ENCODE data around the gene CPS1.

CPS1 gene

GRCh38 chr2:210676067-210676466 is 119.7 kb downstream of the CPS1 start:
- Histone ChIP-seq H3K9ac (ENCODE audit: low read length) (no peak overlapping the region), H3K4me3 (ENCODE audit: low read depth, low read length) (no peak overlapping the region), H3K23ac (ENCODE audit: low read length) (no peak overlapping the region), H3K4ac (ENCODE audit: low read depth, low read length) (no peak overlapping the region), H3K79me1 (ENCODE audit: low read length) (no peaks in the 10 kb centered on the region), H3K27ac (ENCODE audit: low read depth, low read length) (no peak overlapping the region), H2BK12ac (ENCODE audit: low read length) (no peak overlapping the region), H4K8ac (ENCODE audit: low read depth, low read length) (no peak overlapping the region), H3K79me2 (ENCODE audit: control insufficient read depth, insufficient read depth, low read length, poor library complexity) (no peaks in the 10 kb centered on the region), H2BK5ac (ENCODE audit: low read depth, low read length, poor library complexity) (no peak overlapping the region), H3K4me2 (ENCODE audit: low read length) (no peak overlapping the region), H3K36me3 (ENCODE audit: control insufficient read depth in 1 of 2, insufficient read depth in 2 of 2, low read length in 2 of 2) (no peaks in the 10 kb centered on the region), H3K4me1 (ENCODE audit: control insufficient read depth in 1 of 2, insufficient read depth in 2 of 2, low read length in 2 of 2) (no peaks in the 10 kb centered on the region), H4K12ac (ENCODE audit: low read depth, low read length) (no peak overlapping the region), H2AK5ac (ENCODE audit: low read length) (no peak overlapping the region), H4K91ac (ENCODE audit: low read depth, low read length) (no peak overlapping the region), H2BK120ac (ENCODE audit: insufficient read depth, low read length, poor library complexity) (no peak overlapping the region), H3K27me3 (ENCODE audit: insufficient read depth, low read length) (no peaks in the 10 kb centered on the region), H3K14ac (ENCODE audit: low read length) (no peak overlapping the region), H3K18ac (ENCODE audit: low read length) (no peak overlapping the region), H2AFZ (ENCODE audit: insufficient read depth, low read length, poor library complexity) (no peak overlapping the region), H3K9me3 (ENCODE audit: insufficient read depth, low read depth, low read length) (no peaks in the 10 kb centered on the region)
- no peak for DNase-seq
- no CpG with 5 or more reads among the region's 3 CpGs for WGBS (ENCODE audit: extremely low coverage, insufficient coverage, insufficient read length)

DNA sequence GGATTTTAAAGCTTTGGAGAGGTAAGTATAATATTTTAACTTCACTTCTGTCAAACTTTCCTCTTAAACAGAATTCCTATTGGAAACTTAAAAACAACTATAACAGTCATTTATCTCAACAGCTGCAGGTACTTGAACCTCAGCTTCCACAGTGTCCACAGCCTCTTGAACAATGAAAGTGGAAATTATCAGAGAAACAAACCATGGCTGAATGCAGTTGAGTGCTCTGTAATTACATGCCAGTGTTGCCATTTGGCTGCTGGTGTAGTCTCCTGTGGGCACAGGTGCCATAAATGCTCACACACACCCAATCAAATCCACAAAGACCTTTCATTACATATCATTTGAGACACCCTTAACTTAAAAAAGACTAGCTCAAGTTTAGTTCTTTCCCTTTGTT is 125.1 kb downstream of the CPS1 start:
- no peak overlapping the region for H2AFZ ChIP-seq (ENCODE audit: insufficient read depth, low read length, poor library complexity)
- H3K4me3 ChIP-seq (ENCODE audit: low read depth, low read length): no peak overlapping the region
- no peak overlapping the region for H4K12ac ChIP-seq (ENCODE audit: low read depth, low read length)
- H3K9ac ChIP-seq (ENCODE audit: low read length): no peak overlapping the region
- no peak overlapping the region for H3K4me2 ChIP-seq (ENCODE audit: low read length)
- H3K23ac ChIP-seq (ENCODE audit: low read length): peak overlapping the region; percentile 22
- DNase-seq: no peak
- H3K27ac ChIP-seq (ENCODE audit: low read depth, low read length): no peak overlapping the region
- H2BK12ac ChIP-seq (ENCODE audit: low read length): no peak overlapping the region
- no peaks in the 10 kb centered on the region for H3K27me3 ChIP-seq (ENCODE audit: insufficient read depth, low read length)
- H3K36me3 ChIP-seq (ENCODE audit: control insufficient read depth in 1 of 2, insufficient read depth in 2 of 2, low read length in 2 of 2): no peaks in the 10 kb centered on the region
- H4K8ac ChIP-seq (ENCODE audit: low read depth, low read length): no peak overlapping the region
- H2BK120ac ChIP-seq (ENCODE audit: insufficient read depth, low read length, poor library complexity): no peak overlapping the region
- H3K4ac ChIP-seq (ENCODE audit: low read depth, low read length): no peak overlapping the region
- no peaks in the 10 kb centered on the region for H3K79me2 ChIP-seq (ENCODE audit: control insufficient read depth, insufficient read depth, low read length, poor library complexity)
- H3K9me3 ChIP-seq (ENCODE audit: insufficient read depth, low read depth, low read length): no peaks in the 10 kb centered on the region
- H4K91ac ChIP-seq (ENCODE audit: low read depth, low read length): no peak overlapping the region
- no peak overlapping the region for H2BK5ac ChIP-seq (ENCODE audit: low read depth, low read length, poor library complexity)
- no peak overlapping the region for H2AK5ac ChIP-seq (ENCODE audit: low read length)
- no peaks in the 10 kb centered on the region for H3K4me1 ChIP-seq (ENCODE audit: control insufficient read depth in 1 of 2, insufficient read depth in 2 of 2, low read length in 2 of 2)
- H3K14ac ChIP-seq (ENCODE audit: low read length): no peak overlapping the region
- H3K18ac ChIP-seq (ENCODE audit: low read length): no peak overlapping the region
- no peaks in the 10 kb centered on the region for H3K79me1 ChIP-seq (ENCODE audit: low read length)

DNA sequence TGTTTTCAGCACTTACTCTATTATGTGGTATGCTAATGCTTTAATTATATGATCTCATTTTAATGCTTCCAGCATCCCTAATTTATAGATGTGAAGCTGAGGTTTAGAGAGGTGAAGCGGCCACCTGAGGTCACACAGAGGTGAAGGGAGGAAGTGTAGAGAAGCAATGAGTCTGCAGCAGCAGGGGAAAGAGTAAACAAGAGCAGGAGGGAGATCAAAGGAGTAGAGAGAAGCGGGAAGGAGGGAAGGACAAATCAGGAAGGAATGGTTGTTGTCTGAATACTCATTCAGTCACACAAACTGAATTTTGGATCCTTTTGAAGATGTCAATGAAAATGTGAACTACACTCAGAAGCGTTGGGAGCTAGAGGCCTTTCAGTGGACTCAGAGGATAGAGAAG is 130.0 kb downstream of the CPS1 start:
- DNase-seq: no peak
- Histone ChIP-seq H3K14ac (ENCODE audit: low read length) (no peak overlapping the region), H3K36me3 (ENCODE audit: control insufficient read depth in 1 of 2, insufficient read depth in 2 of 2, low read length in 2 of 2) (no peaks in the 10 kb centered on the region), H4K91ac (ENCODE audit: low read depth, low read length) (no peak overlapping the region), H3K79me2 (ENCODE audit: control insufficient read depth, insufficient read depth, low read length, poor library complexity) (no peaks in the 10 kb centered on the region), H2AFZ (ENCODE audit: insufficient read depth, low read length, poor library complexity) (no peak overlapping the region), H3K4me1 (ENCODE audit: control insufficient read depth in 1 of 2, insufficient read depth in 2 of 2, low read length in 2 of 2) (no peaks in the 10 kb centered on the region), H3K4ac (ENCODE audit: low read depth, low read length) (no peak overlapping the region), H4K8ac (ENCODE audit: low read depth, low read length) (no peak overlapping the region), H3K4me3 (ENCODE audit: low read depth, low read length) (no peak overlapping the region), H3K9me3 (ENCODE audit: insufficient read depth, low read depth, low read length) (no peaks in the 10 kb centered on the region), H3K18ac (ENCODE audit: low read length) (no peak overlapping the region), H2BK12ac (ENCODE audit: low read length) (no peak overlapping the region), H3K27me3 (ENCODE audit: insufficient read depth, low read length) (no peaks in the 10 kb centered on the region), H2BK120ac (ENCODE audit: insufficient read depth, low read length, poor library complexity) (no peak overlapping the region), H2AK5ac (ENCODE audit: low read length) (no peak overlapping the region), H2BK5ac (ENCODE audit: low read depth, low read length, poor library complexity) (no peak overlapping the region), H3K4me2 (ENCODE audit: low read length) (no peak overlapping the region), H4K12ac (ENCODE audit: low read depth, low read length) (no peak overlapping the region), H3K23ac (ENCODE audit: low read length) (no peak overlapping the region), H3K9ac (ENCODE audit: low read length) (no peak overlapping the region), H3K79me1 (ENCODE audit: low read length) (no peaks in the 10 kb centered on the region), H3K27ac (ENCODE audit: low read depth, low read length) (no peak overlapping the region)
- no CpG with 5 or more reads among the region's 3 CpGs for WGBS (ENCODE audit: extremely low coverage, insufficient coverage, insufficient read length)

GRCh38 chr2:210687786-210688470 is 131.5 kb downstream of the CPS1 start:
- Histone ChIP-seq H4K91ac (ENCODE audit: low read depth, low read length) (no peak overlapping the region), H3K4me1 (ENCODE audit: control insufficient read depth in 1 of 2, insufficient read depth in 2 of 2, low read length in 2 of 2) (no peaks in the 10 kb centered on the region), H2AFZ (ENCODE audit: insufficient read depth, low read length, poor library complexity) (no peak overlapping the region), H3K36me3 (ENCODE audit: control insufficient read depth in 1 of 2, insufficient read depth in 2 of 2, low read length in 2 of 2) (no peaks in the 10 kb centered on the region), H4K8ac (ENCODE audit: low read depth, low read length) (no peak overlapping the region), H3K27ac (ENCODE audit: low read depth, low read length) (no peak overlapping the region), H3K9ac (ENCODE audit: low read length) (no peak overlapping the region), H2BK120ac (ENCODE audit: insufficient read depth, low read length, poor library complexity) (no peak overlapping the region), H3K23ac (ENCODE audit: low read length) (no peak overlapping the region), H3K4ac (ENCODE audit: low read depth, low read length) (no peak overlapping the region), H3K4me3 (ENCODE audit: low read depth, low read length) (no peak overlapping the region), H2BK12ac (ENCODE audit: low read length) (no peak overlapping the region), H4K12ac (ENCODE audit: low read depth, low read length) (no peak overlapping the region), H3K14ac (ENCODE audit: low read length) (no peak overlapping the region), H2AK5ac (ENCODE audit: low read length) (no peak overlapping the region), H2BK5ac (ENCODE audit: low read depth, low read length, poor library complexity) (no peak overlapping the region), H3K79me1 (ENCODE audit: low read length) (no peaks in the 10 kb centered on the region), H3K27me3 (ENCODE audit: insufficient read depth, low read length) (no peaks in the 10 kb centered on the region), H3K9me3 (ENCODE audit: insufficient read depth, low read depth, low read length) (no peaks in the 10 kb centered on the region), H3K4me2 (ENCODE audit: low read length) (no peak overlapping the region), H3K18ac (ENCODE audit: low read length) (no peak overlapping the region), H3K79me2 (ENCODE audit: control insufficient read depth, insufficient read depth, low read length, poor library complexity) (no peaks in the 10 kb centered on the region)
- DNase-seq: peak in 1 of 2 donors; percentile 36
- no CpG with 5 or more reads among the region's 1 CpG for WGBS (ENCODE audit: extremely low coverage, insufficient coverage, insufficient read length)

Measured in trophoblast cell (in vitro differentiated cells and primary cell).